HG03045 (cell line): ENCODE data around the gene CHMP6.

Experiments used
- ATAC-seq: cut with Tn5 transposase; IDR thresholded peaks from one replicate; pipeline ENCODE4 v1.9.1; 2021; ENCODE audit warnings: mild to moderate bottlenecking, moderate library complexity; ENCODE audit not compliant: unreplicated experiment

The CHMP6 gene

GRCh38 chr17:81039854-81040758 is 48.5 kb downstream of the CHMP6 start:
- no peak for ATAC-seq

GRCh38 chr17:81040791-81041337 is 49.2 kb downstream of the CHMP6 start:
- ATAC-seq = no peak

- no peak for ATAC-seq
These were observed 51.0 kb downstream of the CHMP6 start for GRCh38 chr17:81042606-81043005.

- no peak for ATAC-seq
These were observed 51.7 kb downstream of the CHMP6 start for GRCh38 chr17:81043319-81043724.

GRCh38 chr17:81043725-81044427 is 52.2 kb downstream of the CHMP6 start:
- no peak for ATAC-seq

- ATAC-seq = no peak
These were observed 52.8 kb downstream of the CHMP6 start for GRCh38 chr17:81044428-81044763.

GRCh38 chr17:81044764-81045589 is 53.3 kb downstream of the CHMP6 start:
- no peak for ATAC-seq

- no peak for ATAC-seq
These were observed 54.0 kb downstream of the CHMP6 start for GRCh38 chr17:81045590-81046095.

- no peak for ATAC-seq
These were observed 54.6 kb downstream of the CHMP6 start for GRCh38 chr17:81046132-81046769.

- ATAC-seq = no peak
These were observed 55.2 kb downstream of the CHMP6 start for GRCh38 chr17:81046770-81047359.

GRCh38 chr17:81048827-81049371 is 57.3 kb downstream of the CHMP6 start:
- no peak for ATAC-seq

- no peak for ATAC-seq
These were observed 57.8 kb downstream of the CHMP6 start for GRCh38 chr17:81049372-81049911.
